ENCODE results near the gene SNX10. TPM values are rescaled to one million over a fixed set of nuclear protein-coding genes. Genes with fewer than 3 reads are reported as not detected.
"Not testable (repeated sequence)": the region's sequence is repeated elsewhere in the genome, so short reads cannot be mapped to it uniquely, and the experiment has no call there.

The SNX10 gene
- 10 to 100 TPM in 3 of 4 donors, 1 to 10 TPM in 1; 7.7 to 65.6 (median 21.5) TPM for total RNA-seq

- ATAC-seq (ENCODE audit: low FRiP score) (peak; percentile 84), DNase-seq (ENCODE audit: low spot score) (no peak)
- TF ChIP-seq CTCF (IDR thresholded peaks at IDR 0.05) = no peak
Observed at GRCh38 chr7:26291699-26292538, at the start of gene SNX10. SNX10 (plus strand) TSS chr7:26291862; CDS start chr7:26346443, 54,581 bp downstream.

- no peak for ATAC-seq (ENCODE audit: low FRiP score)
- DNase-seq (ENCODE audit: low spot score) = no peak
- TF ChIP-seq CTCF (IDR thresholded peaks at IDR 0.05) = no peak
Observed at GRCh38 chr7:26245150-26245549, 46.5 kb upstream of the SNX10 start.

- DNase-seq (ENCODE audit: low spot score) (no peak), ATAC-seq (ENCODE audit: low FRiP score) (no peak)
- no peak for TF ChIP-seq CTCF (IDR thresholded peaks at IDR 0.05)
Observed at GRCh38 chr7:26250239-26250638, 41.4 kb upstream of the SNX10 start.

- DNase-seq (ENCODE audit: low spot score); ATAC-seq (ENCODE audit: low FRiP score): not testable (repeated sequence)
Observed at GRCh38 chr7:26261866-26262265, 29.8 kb upstream of the SNX10 start.

GRCh38 chr7:26265065-26265464 lies 26.6 kb upstream of the SNX10 start:
- no peak for TF ChIP-seq CTCF (IDR thresholded peaks at IDR 0.05)
- DNase-seq (ENCODE audit: low spot score) = no peak

GRCh38 chr7:26265499-26266075 lies 26.1 kb upstream of the SNX10 start:
- DNase-seq (ENCODE audit: low spot score) (no peak), ATAC-seq (ENCODE audit: low FRiP score) (no peak)
- no peak for TF ChIP-seq CTCF (IDR thresholded peaks at IDR 0.05)

More at GRCh38 chr7:26265065-26265464, 26.6 kb upstream of the SNX10 start:
- ATAC-seq (ENCODE audit: low FRiP score) = no peak

- no peak for TF ChIP-seq CTCF (IDR thresholded peaks at IDR 0.05)
- DNase-seq (ENCODE audit: low spot score) (no peak), ATAC-seq (ENCODE audit: low FRiP score) (no peak)
Observed at GRCh38 chr7:26267601-26268166, 24.0 kb upstream of the SNX10 start.
